A549 (cell line): Measurements from ENCODE around the gene GRID2. TPM values are rescaled to one million over a fixed set of nuclear protein-coding genes. Genes with fewer than 3 reads are reported as not detected.

Experiments used
- ATAC-seq, 2 experiments: fragments of 200-7000 bp in 1 of 2; fragments of >200 bp in 1 of 2; cut with Nextera tagmentation in 1 of 2; cut with Tn5 transposase in 1 of 2; 3 replicates each; pipeline versions ENCODE4 v1.8.0 to v1.9.1; 2018 to 2020; ENCODE audit warnings: mild to moderate bottlenecking in 1 of 2, moderate library complexity in 1 of 2
- CTCF ChIA-PET: fragments of 300-600 bp; sonication (Branson Sonifier 250); formaldehyde crosslinking; extraction: SDS; loops from one replicate; lab custom pipeline; 2021; ENCODE audit warnings: antibody characterized with exemption, inconsistent platforms; lab: Yijun Ruan, JAX
- POLR2A ChIA-PET: fragments of 350-600 bp; formaldehyde crosslinking; extraction: SDS; loops from one replicate; lab custom pipeline; 2021; ENCODE audit warnings: antibody characterized with exemption, inconsistent platforms; lab: Yijun Ruan, JAX
- DNase-seq, 2 experiments: peaks; one replicate each; pipeline versions ENCODE4 v3.0.0 to v3.0.0-alpha.2; 2011 to 2016; ENCODE audit warnings: low read depth in 1 of 2, low spot score in 1 of 2
- FAIRE-seq: peaks from 2 replicates; lab custom pipeline; 2011; peaks lifted over from hg19 to GRCh38; lab: Jason Lieb, UNC
- H3K27ac ChIP-seq, 2 experiments: fragments of >200 bp; sonication (Bioruptor Twin); formaldehyde crosslinking; 3 replicates each; pipeline ENCODE4 v1.5.1; 2016 to 2017
- H3K4me1 ChIP-seq: fragments of >200 bp; sonication (Bioruptor Twin); formaldehyde crosslinking; 3 replicates; pipeline ENCODE4 v1.6.1; 2016
- H3K4me2 ChIP-seq: fragments of >200 bp; sonication (Bioruptor Twin); formaldehyde crosslinking; 3 replicates; pipeline ENCODE4 v1.6.1; 2016
- H3K4me3 ChIP-seq: fragments of >200 bp; sonication (Bioruptor Twin); formaldehyde crosslinking; 3 replicates; pipeline ENCODE4 v1.5.1; 2016
- H3K9me3 ChIP-seq: fragments of >200 bp; sonication (Bioruptor Twin); formaldehyde crosslinking; 3 replicates; pipeline ENCODE4 v1.6.1; 2016
- BHLHE40 ChIP-seq: IDR thresholded peaks from 2 replicates; pipeline ENCODE4 v1.6.1; 2012; ENCODE audit warnings: low read depth, low read length, inconsistent platforms
- ELK1 ChIP-seq: fragments of 150-350 bp; IDR thresholded peaks from 2 replicates; pipeline ENCODE4 v1.6.1; 2014; ENCODE audit warnings: low read depth, mild to moderate bottlenecking, low read length
- FOSB ChIP-seq: fragments of 250-450 bp; sonication (Bioruptor Pico); IDR thresholded peaks from 2 replicates; pipeline ENCODE4 v1.5.0; 2020; ENCODE audit warnings: mild to moderate bottlenecking, moderate library complexity
- FOXS1 ChIP-seq: fragments of 250-450 bp; sonication (Bioruptor Pico); IDR thresholded peaks from 2 replicates; pipeline ENCODE4 v1.5.0; 2020; ENCODE audit warnings: mild to moderate bottlenecking, moderate library complexity
- GATA3 ChIP-seq: IDR thresholded peaks from 2 replicates; pipeline ENCODE4 v1.6.1; 2012; ENCODE audit warnings: borderline replicate concordance
- HEYL ChIP-seq: fragments of 250-450 bp; sonication (Bioruptor Pico); IDR thresholded peaks from 2 replicates; pipeline ENCODE4 v1.8.0; 2021; ENCODE audit warnings: mild to moderate bottlenecking, moderate library complexity
- HOXA7 ChIP-seq: fragments of 250-450 bp; sonication (Bioruptor Pico); IDR thresholded peaks from 2 replicates; pipeline ENCODE4 v1.5.0; 2020; ENCODE audit warnings: mild to moderate bottlenecking, moderate library complexity
- KDM5A ChIP-seq: fragments of 200-600 bp; sonication (generic); IDR thresholded peaks from 2 replicates; pipeline ENCODE4 v1.6.1; 2016; ENCODE audit warnings: antibody characterized with exemption, mild to moderate bottlenecking
- MAFK ChIP-seq: fragments of 450-650 bp; IDR thresholded peaks from 2 replicates; pipeline ENCODE4 v1.6.1; 2014; ENCODE audit not compliant: partially characterized antibody
- NR3C1 ChIP-seq: fragments of >200 bp; sonication (Bioruptor Twin); formaldehyde crosslinking; IDR thresholded peaks from 3 replicates; pipeline ENCODE4 v1.6.1; 2017
- POLR2A ChIP-seq: IDR thresholded peaks from 2 replicates; pipeline ENCODE4 v1.6.1; 2012; ENCODE audit warnings: mild to moderate bottlenecking, low read length
- RAD21 ChIP-seq, 2 experiments: fragments of >200 bp in 1 of 2; sonication (Bioruptor Twin) in 1 of 2; formaldehyde crosslinking in 1 of 2; IDR thresholded peaks in 1 of 2; conservative IDR thresholded peaks in 1 of 2; 2 replicates in 1 of 2; 3 replicates in 1 of 2; pipeline ENCODE4 v1.6.1; 2012 to 2018; ENCODE audit warnings: inconsistent platforms in 1 of 2
- TP53 ChIP-seq: fragments of 250-450 bp; sonication (Bioruptor Pico); IDR thresholded peaks from 2 replicates; pipeline ENCODE4 v1.5.0; 2021; ENCODE audit warnings: mild to moderate bottlenecking, moderate library complexity
- WGBS: methylation state at CpG from one replicate; pipeline ENCODE4 v1.1.6; 2017; ENCODE audit errors: missing lambda C conversion rate; 5-methylcytosine and 5-hydroxymethylcytosine counted together
- polyA plus RNA-seq, 4 experiments: library from polyadenylated mRNA; depleted of rRNA in 3 of 4; stranded (reverse); fragments of >200 nt; fragmentation: RNase III in 1 of 4; extraction: RNeasy Plus Mini Kit Qiagen cat#74134 plus additional on column Dnase treatment in 1 of 4; gene quantifications; 2 replicates in 3 of 4; 3 replicates in 1 of 4; pipeline ENCODE4 v1.2.3, GENCODE V29; 2011 to 2017
- TF ChIP-seq, protein P1 (sequence below): fragments of >200 bp; sonication (Bioruptor Twin); formaldehyde crosslinking; IDR thresholded peaks from 3 replicates; pipeline ENCODE4 v1.6.1; 2016
- TF ChIP-seq, protein P2 (sequence below): fragments of >200 bp; sonication (Bioruptor Twin); formaldehyde crosslinking; IDR thresholded peaks from 3 replicates; pipeline ENCODE4 v1.5.1; 2016

GRID2 gene
- polyA plus RNA-seq, 2 of the 4 experiments (the other 2 are of a cell fraction): not detected

DNA sequence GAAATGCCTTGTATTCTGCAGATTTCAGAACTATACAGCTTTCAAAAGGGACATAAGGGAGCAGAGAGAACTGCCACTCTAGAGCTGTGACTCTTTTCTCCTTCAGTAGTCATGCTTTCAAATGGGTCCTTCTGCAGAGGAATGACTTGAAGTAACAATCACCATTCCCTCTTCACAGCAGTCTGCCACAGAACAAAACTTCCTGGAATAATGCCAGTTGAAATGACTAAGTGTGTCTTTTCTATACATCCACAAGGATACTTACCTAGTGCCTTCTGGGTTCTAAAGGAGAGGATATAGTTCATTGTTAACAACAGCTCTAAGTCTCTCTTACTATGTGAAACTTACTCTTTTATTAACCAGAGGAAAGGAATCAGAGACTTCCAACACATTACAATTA lies 1009.4 kb downstream of the GRID2 start:
- Histone ChIP-seq H3K4me2 (no peak overlapping the region), H3K9me3 (no peaks in the 10 kb centered on the region), H3K27ac (no peak overlapping the region), H3K4me1 (0 out of 3 replicates have a peak, but pooled peaks cover 4% of the 10 kb centered on the region), H3K4me3 (no peak overlapping the region)
- no peak for TF ChIP-seq HEYL (CRISPR knock-in tag)
- no peak for TF ChIP-seq NR3C1
- TF ChIP-seq GATA3: no peak
- no peak for TF ChIP-seq BHLHE40
- TF ChIP-seq HOXA7 (CRISPR knock-in tag): no peak
- TF ChIP-seq FOXS1 (CRISPR knock-in tag): no peak
- no peak for TF ChIP-seq ELK1
- no peak for ATAC-seq
- no peak for FAIRE-seq
- ChIA-PET POLR2A (no interaction called here), CTCF (interaction anchor here (0.7 kb wide), 1 partner anchor 29 kb away, joined by 3 read pairs; no protein-coding TSS in a partner anchor)
- DNase-seq: no peak

GRCh38 chr4:93317057-93317456 lies 1013.3 kb downstream of the GRID2 start:
- WGBS: 29% methylated on average over 4 of the region's 4 CpGs
- FAIRE-seq (no peak), ATAC-seq (no peak)
- ChIA-PET CTCF (no interaction called here), POLR2A (no interaction called here)
- no peak overlapping the region for H3K4me3 ChIP-seq
- H3K9me3 ChIP-seq: no peaks in the 10 kb centered on the region
- H3K4me2 ChIP-seq: no peak overlapping the region
- H3K27ac ChIP-seq: no peak overlapping the region
- TF ChIP-seq KDM5A: no peak
- TF ChIP-seq, all 56 proteins: peak for 0
- no peak for DNase-seq
- 0 out of 3 replicates have a peak, but pooled peaks cover 4% of the 10 kb centered on the region for H3K4me1 ChIP-seq

- WGBS: 6% methylated on average over 1 of the region's 1 CpG
- FAIRE-seq: no peak
- ATAC-seq: no peak
- ChIA-PET POLR2A (no interaction called here), CTCF (no interaction called here)
- no peak overlapping the region for H3K4me3 ChIP-seq
- H3K27ac ChIP-seq: no peak overlapping the region
- 0 out of 3 replicates have a peak, but pooled peaks cover 4% of the 10 kb centered on the region for H3K4me1 ChIP-seq
- H3K9me3 ChIP-seq: no peaks in the 10 kb centered on the region
- H3K4me2 ChIP-seq: no peak overlapping the region
- TF ChIP-seq FOXS1 (CRISPR knock-in tag) (no peak), TP53 (CRISPR knock-in tag) (no peak), POLR2A (no peak)
- TF ChIP-seq, protein P1, sequence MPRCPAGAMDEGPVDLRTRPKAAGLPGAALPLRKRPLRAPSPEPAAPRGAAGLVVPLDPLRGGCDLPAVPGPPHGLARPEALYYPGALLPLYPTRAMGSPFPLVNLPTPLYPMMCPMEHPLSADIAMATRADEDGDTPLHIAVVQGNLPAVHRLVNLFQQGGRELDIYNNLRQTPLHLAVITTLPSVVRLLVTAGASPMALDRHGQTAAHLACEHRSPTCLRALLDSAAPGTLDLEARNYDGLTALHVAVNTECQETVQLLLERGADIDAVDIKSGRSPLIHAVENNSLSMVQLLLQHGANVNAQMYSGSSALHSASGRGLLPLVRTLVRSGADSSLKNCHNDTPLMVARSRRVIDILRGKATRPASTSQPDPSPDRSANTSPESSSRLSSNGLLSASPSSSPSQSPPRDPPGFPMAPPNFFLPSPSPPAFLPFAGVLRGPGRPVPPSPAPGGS: no peak
- TF ChIP-seq, all 56 proteins: peak for 0
- DNase-seq: no peak
Measured at GRCh38 chr4:93317561-93317960, 1013.8 kb downstream of the GRID2 start.

- CTCF ChIA-PET: interaction anchor here (0.9 kb wide), 1 partner anchor 27 kb away, joined by 3 read pairs; no protein-coding TSS in a partner anchor
- 6% methylated on average over 1 of the region's 1 CpG for WGBS
- no peak overlapping the region for H3K4me3 ChIP-seq
- TF ChIP-seq RAD21 (conservative IDR thresholded peaks at IDR 0.05 in 1 of 2, IDR thresholded peaks at IDR 0.05 in 1 of 2): no peak
- TF ChIP-seq MAFK: no peak
- no peak for TF ChIP-seq FOSB (CRISPR knock-in tag)
- TF ChIP-seq NR3C1: no peak
- no peak for TF ChIP-seq FOXS1 (CRISPR knock-in tag)
- TF ChIP-seq, protein P2, sequence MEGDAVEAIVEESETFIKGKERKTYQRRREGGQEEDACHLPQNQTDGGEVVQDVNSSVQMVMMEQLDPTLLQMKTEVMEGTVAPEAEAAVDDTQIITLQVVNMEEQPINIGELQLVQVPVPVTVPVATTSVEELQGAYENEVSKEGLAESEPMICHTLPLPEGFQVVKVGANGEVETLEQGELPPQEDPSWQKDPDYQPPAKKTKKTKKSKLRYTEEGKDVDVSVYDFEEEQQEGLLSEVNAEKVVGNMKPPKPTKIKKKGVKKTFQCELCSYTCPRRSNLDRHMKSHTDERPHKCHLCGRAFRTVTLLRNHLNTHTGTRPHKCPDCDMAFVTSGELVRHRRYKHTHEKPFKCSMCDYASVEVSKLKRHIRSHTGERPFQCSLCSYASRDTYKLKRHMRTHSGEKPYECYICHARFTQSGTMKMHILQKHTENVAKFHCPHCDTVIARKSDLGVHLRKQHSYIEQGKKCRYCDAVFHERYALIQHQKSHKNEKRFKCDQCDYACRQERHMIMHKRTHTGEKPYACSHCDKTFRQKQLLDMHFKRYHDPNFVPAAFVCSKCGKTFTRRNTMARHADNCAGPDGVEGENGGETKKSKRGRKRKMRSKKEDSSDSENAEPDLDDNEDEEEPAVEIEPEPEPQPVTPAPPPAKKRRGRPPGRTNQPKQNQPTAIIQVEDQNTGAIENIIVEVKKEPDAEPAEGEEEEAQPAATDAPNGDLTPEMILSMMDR: no peak
- H3K9me3 ChIP-seq: no peaks in the 10 kb centered on the region
- POLR2A ChIA-PET: no interaction called here
- ATAC-seq (no peak), FAIRE-seq (no peak), DNase-seq (no peak)
- no peak overlapping the region for H3K4me2 ChIP-seq
- H3K27ac ChIP-seq: no peak overlapping the region
- H3K4me1 ChIP-seq: no peaks in the 10 kb centered on the region
Measured at GRCh38 chr4:93319041-93319440, 1015.3 kb downstream of the GRID2 start.
